Type B pancreatic cell (in vitro differentiated cells): Measurements from ENCODE around the gene PPFIA1. TPM values are rescaled to one million over a fixed set of nuclear protein-coding genes. Genes with fewer than 3 reads are reported as not detected.

Experiments
- DNase-seq: peaks from one replicate; pipeline ENCODE4 v3.0.0; 2021; ENCODE audit warnings: mixed read lengths; ENCODE audit not compliant: unreplicated experiment; ENCODE audit errors: extremely low spot score
- H3K27ac Mint-ChIP-seq: 2 replicates; pipeline ENCODE4 v1.8.0; 2021; ENCODE audit warnings: mild to moderate bottlenecking, mixed read lengths
- H3K27me3 Mint-ChIP-seq: 2 replicates; pipeline ENCODE4 v1.8.0; 2021; ENCODE audit warnings: mixed read lengths
- H3K36me3 Mint-ChIP-seq: 2 replicates; pipeline ENCODE4 v1.8.0; 2021; ENCODE audit warnings: mixed read lengths
- H3K4me1 Mint-ChIP-seq: one replicate; pipeline ENCODE4 v1.8.0; 2021; ENCODE audit warnings: mixed read lengths; ENCODE audit not compliant: unreplicated experiment
- H3K4me3 Mint-ChIP-seq: 2 replicates; pipeline ENCODE4 v1.8.0; 2021; ENCODE audit warnings: mild to moderate bottlenecking, mixed read lengths
- H3K9me3 Mint-ChIP-seq: 2 replicates; pipeline ENCODE4 v1.8.0; 2021; ENCODE audit warnings: mixed read lengths
- total RNA-seq: library from RNA; stranded (reverse); gene quantifications from 2 replicates; pipeline ENCODE4 v1.2.1, GENCODE V29; 2021; ENCODE audit warnings: low replicate concordance
- TF ChIP-seq, protein P1 (sequence below): fragments of 200-600 bp; sonication (generic); conservative IDR thresholded peaks from 2 replicates; pipeline ENCODE4 v1.5.0; 2021; ENCODE audit warnings: antibody characterized with exemption, mild to moderate bottlenecking

PPFIA1 gene
- total RNA-seq, 1 donor from 2014 or later = 57.0 TPM

DNA sequence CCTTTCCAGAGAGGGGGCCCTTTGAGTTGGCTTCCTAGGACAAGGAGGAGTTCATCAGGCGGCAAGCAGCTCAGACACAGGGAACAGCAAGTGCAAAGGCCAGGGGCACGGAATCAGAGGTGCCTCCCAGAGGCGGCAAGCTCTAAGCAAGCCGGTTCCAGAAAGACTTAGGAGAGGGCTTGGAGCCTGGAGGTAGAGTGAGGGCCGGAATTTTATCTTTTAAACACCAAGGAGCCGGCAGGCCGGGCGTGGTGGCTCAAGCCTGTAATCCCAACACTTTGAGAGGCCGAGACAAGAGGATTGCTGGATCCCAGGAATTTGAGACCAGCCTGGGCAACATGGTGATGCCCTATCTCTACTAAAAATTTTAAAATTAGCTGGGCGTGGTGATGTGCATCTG lies 40.8 kb upstream of the PPFIA1 start:
- DNase-seq = no peak
- Mint-ChIP-seq H3K4me1 (no peaks in the 10 kb centered on the region), H3K9me3 (no peaks in the 10 kb centered on the region), H3K27me3 (no peaks in the 10 kb centered on the region), H3K4me3 (no peak overlapping the region), H3K36me3 (no peaks in the 10 kb centered on the region), H3K27ac (no peak overlapping the region)
- TF ChIP-seq, protein P1, sequence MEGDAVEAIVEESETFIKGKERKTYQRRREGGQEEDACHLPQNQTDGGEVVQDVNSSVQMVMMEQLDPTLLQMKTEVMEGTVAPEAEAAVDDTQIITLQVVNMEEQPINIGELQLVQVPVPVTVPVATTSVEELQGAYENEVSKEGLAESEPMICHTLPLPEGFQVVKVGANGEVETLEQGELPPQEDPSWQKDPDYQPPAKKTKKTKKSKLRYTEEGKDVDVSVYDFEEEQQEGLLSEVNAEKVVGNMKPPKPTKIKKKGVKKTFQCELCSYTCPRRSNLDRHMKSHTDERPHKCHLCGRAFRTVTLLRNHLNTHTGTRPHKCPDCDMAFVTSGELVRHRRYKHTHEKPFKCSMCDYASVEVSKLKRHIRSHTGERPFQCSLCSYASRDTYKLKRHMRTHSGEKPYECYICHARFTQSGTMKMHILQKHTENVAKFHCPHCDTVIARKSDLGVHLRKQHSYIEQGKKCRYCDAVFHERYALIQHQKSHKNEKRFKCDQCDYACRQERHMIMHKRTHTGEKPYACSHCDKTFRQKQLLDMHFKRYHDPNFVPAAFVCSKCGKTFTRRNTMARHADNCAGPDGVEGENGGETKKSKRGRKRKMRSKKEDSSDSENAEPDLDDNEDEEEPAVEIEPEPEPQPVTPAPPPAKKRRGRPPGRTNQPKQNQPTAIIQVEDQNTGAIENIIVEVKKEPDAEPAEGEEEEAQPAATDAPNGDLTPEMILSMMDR = no peak

DNA sequence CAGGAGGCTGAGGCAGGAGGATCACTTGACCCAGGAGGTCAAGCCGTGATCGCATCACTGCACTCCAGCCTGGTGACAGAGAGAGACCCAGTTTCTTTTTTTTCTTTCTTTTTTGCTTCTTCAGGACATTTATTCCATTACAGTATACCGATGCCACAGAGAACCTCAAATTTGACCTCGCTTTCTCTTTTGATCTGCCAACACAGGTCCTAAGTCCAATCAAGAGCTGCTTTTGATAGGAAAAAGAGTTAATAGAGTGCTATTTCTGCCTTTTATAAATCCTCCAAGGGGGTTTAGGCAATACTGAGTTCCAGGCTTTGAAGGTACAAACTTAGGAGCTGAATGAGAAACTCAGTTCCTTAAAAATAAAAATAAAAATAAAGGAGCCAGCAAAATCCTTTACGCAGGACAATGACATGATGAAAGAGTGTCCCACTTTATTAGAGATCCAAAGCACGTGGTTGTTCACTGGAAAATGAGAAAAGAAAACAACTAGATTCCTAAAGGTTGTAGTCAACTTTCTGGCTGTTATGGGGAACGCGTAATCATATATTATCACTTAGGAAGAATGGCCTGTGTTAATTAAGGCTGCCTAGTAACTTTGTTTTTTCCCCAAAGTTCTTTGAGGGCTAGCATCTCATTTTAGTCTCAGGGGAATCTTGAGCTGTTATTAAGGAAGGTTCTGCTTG lies 40.2 kb upstream of the PPFIA1 start:
- Mint-ChIP-seq H3K27ac (no peak overlapping the region), H3K4me3 (no peak overlapping the region), H3K27me3 (no peaks in the 10 kb centered on the region), H3K36me3 (no peaks in the 10 kb centered on the region), H3K9me3 (no peaks in the 10 kb centered on the region), H3K4me1 (no peaks in the 10 kb centered on the region)
- TF ChIP-seq, protein P1 = no peak
- DNase-seq = no peak

DNA sequence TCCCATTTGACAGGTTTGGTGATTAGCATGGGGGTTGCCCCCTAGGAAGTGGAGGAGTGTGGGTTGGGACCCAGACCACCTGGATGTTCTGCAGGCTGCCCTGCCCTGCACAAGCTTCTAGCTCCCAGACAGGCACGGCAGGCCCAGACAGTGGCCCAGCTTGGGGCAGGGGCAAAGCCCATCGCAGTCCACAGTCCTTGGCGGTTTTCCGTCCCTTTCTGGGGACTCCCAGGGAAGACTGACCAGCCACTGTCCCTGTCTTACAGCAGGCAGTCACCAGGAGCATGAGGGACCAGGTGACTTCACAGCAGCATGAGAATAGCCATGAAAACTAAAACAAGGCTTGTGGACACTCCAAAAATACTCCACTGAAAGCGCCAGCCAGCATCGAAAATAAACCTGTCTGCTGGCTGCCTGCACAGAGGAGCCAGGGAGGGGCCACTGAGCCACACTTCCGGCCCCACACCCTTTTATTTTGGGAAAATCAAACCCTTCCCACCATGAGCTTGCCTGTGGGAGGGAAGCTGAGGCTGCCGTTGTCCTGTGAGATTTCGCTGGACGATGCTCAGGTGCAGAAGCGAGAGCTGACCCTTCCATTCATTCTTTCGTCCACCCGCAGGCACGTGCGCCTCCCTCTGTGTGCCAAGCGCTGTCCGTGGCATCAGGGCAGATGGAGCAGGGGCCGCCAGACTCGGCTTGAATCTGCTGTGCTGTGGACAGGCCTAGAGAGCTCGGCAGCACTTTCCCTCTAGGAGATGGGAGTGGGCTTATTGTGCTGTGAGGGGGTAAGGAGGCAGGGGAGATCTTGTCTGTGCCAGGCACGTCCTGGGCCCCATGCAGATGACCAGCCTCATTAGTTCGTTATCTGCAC lies 39.4 kb upstream of the PPFIA1 start:
- no peaks in the 10 kb centered on the region for H3K27me3 Mint-ChIP-seq
- TF ChIP-seq, protein P1 = no peak
- no peak for DNase-seq
- no peaks in the 10 kb centered on the region for H3K4me1 Mint-ChIP-seq
- H3K9me3 Mint-ChIP-seq = no peaks in the 10 kb centered on the region
- no peak overlapping the region for H3K4me3 Mint-ChIP-seq
- no peak overlapping the region for H3K27ac Mint-ChIP-seq
- no peaks in the 10 kb centered on the region for H3K36me3 Mint-ChIP-seq

DNA sequence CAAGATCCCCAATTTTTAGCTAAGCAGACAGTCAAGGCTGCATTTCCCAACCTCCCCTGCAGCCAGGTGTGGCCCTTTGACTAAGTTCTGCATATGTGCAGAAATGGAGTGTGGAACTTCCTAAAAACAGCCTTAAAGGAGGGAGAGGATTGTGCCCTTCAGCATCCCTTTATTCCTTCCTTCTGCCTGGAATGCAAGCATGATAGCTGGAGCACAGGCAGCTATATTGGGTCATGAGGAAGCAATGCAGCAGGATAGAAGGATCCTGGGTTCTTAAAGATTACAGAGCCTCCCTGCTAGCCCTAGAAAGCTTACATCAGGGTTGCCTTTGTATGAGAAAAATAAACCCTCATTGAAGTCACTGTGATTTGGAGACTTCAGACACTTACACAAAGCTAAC lies 37.5 kb upstream of the PPFIA1 start:
- Mint-ChIP-seq H3K27ac (no peak overlapping the region), H3K9me3 (no peaks in the 10 kb centered on the region), H3K4me1 (no peaks in the 10 kb centered on the region), H3K27me3 (no peaks in the 10 kb centered on the region), H3K4me3 (no peak overlapping the region), H3K36me3 (no peaks in the 10 kb centered on the region)
- TF ChIP-seq, protein P1 = no peak
- no peak for DNase-seq

DNA sequence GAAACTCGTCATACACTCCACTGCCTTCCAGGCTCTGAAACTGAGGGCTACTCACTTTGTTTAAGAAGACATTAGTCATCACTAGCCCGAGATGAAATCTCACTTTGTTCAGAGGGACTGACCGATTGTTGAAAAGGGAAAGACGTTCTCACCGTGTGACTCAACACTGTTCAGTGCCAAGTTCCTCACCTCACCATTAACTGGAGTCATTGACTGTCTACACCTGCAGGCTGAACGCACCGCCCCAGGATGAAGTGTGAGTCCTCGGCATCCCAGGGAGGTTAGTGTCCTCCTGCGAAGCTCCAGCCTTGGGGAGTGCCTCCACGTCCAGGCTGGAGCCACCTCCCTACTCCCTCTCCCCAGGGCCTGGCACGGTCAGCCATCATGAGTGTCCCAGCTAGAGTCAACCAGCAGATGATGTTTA lies 37.0 kb upstream of the PPFIA1 start:
- Mint-ChIP-seq H3K27me3 (no peaks in the 10 kb centered on the region), H3K27ac (no peak overlapping the region), H3K4me1 (no peaks in the 10 kb centered on the region), H3K36me3 (no peaks in the 10 kb centered on the region), H3K9me3 (no peaks in the 10 kb centered on the region), H3K4me3 (no peak overlapping the region)
- no peak for DNase-seq
- TF ChIP-seq, protein P1 = no peak
